Measurements from ENCODE around the gene ARHGAP4. TPM values are rescaled to one million over a fixed set of nuclear protein-coding genes. Genes with fewer than 3 reads are reported as not detected.

The ARHGAP4 gene
- total RNA-seq, 3 donors from 2014 or later: 96.7 to 128 (median 108) TPM

DNA sequence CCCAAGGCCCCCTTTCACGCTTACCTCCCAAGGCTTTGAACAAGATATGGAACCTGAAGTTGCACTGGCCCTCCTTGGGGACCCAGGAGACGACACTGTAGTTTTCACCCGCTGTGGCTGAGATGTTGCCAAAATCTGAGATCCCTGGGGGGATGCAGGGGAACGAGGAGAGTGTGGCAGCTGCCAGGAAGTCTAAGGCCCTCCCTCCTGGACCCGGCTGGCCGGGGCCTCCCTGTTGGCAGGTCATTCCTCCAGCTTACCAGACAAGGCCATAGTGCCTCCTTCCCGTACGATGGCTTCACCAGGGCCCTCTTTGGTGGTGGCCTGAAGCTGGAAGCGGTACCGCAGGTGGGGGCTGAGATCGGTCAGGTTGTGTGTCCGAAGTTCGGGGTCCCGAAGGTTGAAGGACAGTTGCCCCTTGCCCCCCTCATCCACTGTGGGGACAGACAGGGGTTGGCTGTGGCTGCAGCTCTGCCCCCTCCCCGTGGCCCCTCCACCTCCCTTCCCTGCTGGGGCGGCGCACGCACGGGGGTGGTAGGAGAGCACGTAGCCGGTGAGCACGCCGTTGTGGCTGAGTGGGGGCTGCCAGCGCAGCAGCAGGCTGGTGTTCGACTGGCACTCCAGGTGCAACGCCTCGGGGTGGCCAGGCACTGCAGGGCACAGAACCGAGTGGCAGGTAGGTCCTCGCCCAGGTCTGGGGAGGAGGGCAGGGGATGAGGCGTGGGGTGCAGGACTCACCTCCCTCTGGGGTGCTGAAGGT, 61.3 kb downstream of the ARHGAP4 start:
- Mint-ChIP-seq H3K36me3 (ENCODE audit: insufficient read depth) (no peaks in the 10 kb centered on the region), H3K27me3 (ENCODE audit: low read depth) (no peaks in the 10 kb centered on the region), H3K4me1 (ENCODE audit: low read depth) (no peaks in the 10 kb centered on the region), H3K9me3 (no peaks in the 10 kb centered on the region), H3K4me3 (no peak overlapping the region)
- ATAC-seq (no peak), DNase-seq (no peak)

DNA sequence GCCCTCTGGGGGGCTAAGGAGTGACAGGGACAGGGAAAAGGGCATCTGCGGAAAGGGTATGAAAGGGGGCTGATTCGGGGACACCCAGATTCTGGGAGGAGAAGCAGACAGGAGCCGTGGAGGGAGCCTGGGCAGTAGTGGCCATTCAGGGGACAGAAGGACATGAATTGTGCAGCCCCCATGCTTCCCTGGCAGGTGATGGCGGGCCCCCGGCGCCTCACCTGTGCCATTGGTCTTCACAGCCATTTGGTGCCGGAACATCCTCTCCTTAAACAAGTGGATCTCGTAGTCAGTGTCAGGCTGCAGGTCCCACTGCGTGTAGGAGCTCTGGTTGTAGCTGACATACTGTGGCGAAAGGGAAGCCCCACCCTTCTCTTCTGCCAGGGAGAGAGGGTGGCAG, 62.0 kb downstream of the ARHGAP4 start:
- no peaks in the 10 kb centered on the region for H3K9me3 Mint-ChIP-seq
- H3K4me3 Mint-ChIP-seq: no peak overlapping the region
- ATAC-seq (no peak), DNase-seq (no peak)
- no peaks in the 10 kb centered on the region for H3K27me3 Mint-ChIP-seq (ENCODE audit: low read depth)
- H3K36me3 Mint-ChIP-seq (ENCODE audit: insufficient read depth): no peaks in the 10 kb centered on the region
- no peaks in the 10 kb centered on the region for H3K4me1 Mint-ChIP-seq (ENCODE audit: low read depth)

DNA sequence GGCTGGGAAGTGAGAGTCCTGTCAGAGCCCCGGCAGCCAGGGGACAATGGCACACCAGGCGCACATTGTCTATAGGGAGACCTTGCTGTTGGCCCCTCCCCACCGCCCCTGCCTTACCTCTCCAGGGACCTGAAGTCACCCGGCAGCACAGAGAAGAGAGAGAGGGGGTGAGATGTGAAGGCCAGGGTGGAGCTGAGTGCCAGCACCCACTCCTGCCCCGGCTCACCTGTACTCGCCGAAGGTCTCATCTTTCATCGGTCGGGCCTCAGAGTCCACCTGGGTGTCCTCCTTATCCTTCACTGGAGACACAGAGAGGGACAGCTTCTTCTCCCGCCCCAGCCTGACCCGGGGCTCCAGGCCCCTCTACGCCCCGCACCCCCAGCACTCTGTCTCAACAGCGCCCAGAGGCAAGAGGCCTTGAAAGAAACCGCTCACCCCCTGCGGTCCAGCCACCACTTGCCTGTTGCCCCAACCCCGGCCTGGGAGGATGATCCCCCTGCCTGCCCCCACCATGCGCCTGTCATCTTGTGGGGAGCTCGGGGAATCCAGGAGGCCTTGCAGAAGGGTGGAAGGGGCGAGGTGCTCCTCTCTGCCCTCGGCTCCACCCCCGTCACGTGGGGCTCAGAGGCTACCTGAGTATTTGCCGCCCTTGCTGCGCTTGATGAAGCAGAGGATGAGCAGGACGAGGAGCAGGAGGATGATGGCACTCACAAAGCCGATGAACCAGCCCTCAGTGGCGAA, 62.6 kb downstream of the ARHGAP4 start:
- Mint-ChIP-seq H3K27me3 (ENCODE audit: low read depth) (no peaks in the 10 kb centered on the region), H3K4me3 (no peak overlapping the region), H3K36me3 (ENCODE audit: insufficient read depth) (no peaks in the 10 kb centered on the region), H3K4me1 (ENCODE audit: low read depth) (no peaks in the 10 kb centered on the region), H3K9me3 (no peaks in the 10 kb centered on the region)
- no peak for DNase-seq
- ATAC-seq: no peak

DNA sequence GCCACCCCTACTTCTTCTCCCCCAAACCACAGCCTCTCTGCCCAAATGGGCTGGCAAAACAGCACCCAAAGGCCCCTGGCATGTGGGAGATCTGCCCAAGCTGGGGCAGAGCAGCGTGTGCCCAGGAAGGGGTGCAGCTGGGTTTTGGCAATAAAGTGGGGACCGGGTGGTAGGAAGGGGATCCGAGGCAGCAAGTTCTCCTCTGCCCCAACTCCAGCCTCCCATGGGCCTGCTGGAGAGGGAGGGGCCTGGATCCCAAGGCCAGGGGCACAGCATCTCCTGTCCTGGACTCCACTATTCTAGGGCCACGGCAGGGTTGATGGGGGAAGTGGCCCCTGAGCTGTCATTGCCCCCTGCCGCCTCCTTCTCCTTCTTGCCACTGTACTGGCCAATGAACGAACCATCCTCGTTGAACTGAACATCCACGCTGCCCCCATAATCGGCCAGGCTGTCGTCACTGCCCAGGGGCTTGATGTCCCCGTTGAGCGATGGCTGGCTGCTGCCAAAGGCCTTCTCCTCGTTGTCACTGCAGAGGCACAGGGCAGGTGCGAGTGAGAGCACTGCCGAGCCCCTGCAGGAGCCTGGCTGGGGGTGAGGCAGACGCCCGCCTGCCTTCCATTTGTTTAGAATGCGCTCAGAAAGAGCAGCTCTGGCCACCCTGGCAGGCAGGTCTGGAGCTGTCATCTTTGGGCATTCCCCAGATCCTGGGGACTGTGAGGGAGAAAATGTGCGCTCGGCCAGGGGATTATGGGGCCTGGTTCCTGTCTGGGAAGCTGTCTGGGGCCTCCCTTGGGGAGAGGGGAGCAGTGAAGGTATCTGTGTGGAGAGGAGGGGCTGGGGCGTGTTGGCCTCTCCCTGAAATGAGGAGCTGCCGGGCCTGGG, 63.5 kb downstream of the ARHGAP4 start:
- no peaks in the 10 kb centered on the region for H3K4me1 Mint-ChIP-seq (ENCODE audit: low read depth)
- no peaks in the 10 kb centered on the region for H3K27me3 Mint-ChIP-seq (ENCODE audit: low read depth)
- DNase-seq: no peak
- no peaks in the 10 kb centered on the region for H3K36me3 Mint-ChIP-seq (ENCODE audit: insufficient read depth)
- H3K4me3 Mint-ChIP-seq: no peak overlapping the region
- H3K9me3 Mint-ChIP-seq: no peaks in the 10 kb centered on the region
- ATAC-seq: no peak

DNA sequence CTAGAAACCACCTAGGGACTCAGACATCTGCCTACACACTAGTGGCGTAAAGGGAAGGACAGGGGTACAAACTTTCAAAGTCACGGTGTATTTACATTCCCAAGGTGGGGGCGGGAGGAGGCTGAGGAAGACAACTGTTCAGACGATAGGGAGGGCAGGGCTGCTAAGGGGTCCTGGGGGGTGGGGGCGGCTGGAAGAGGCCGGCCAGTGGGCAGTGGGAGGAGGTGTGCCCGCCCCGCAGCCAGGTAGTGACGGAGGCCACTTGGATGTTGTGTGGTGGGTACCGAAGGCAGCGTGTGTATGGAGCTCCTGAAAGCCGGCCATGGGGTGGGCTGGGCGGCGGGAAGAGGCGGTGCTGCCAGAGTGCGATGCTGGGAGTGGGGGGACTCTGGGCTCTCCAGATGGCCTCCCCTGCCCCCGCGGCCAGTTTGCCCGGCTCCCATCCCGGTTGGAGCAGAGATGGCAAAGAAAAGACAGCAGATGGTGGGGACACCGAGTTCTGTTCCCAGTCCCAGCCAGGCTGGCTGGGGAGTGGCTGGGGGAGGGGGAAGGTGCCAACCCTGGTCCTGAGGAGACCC, 64.2 kb downstream of the ARHGAP4 start:
- H3K36me3 Mint-ChIP-seq (ENCODE audit: insufficient read depth): no peaks in the 10 kb centered on the region
- no peak for ATAC-seq
- no peaks in the 10 kb centered on the region for H3K27me3 Mint-ChIP-seq (ENCODE audit: low read depth)
- DNase-seq: no peak
- H3K9me3 Mint-ChIP-seq: no peaks in the 10 kb centered on the region
- no peak overlapping the region for H3K4me3 Mint-ChIP-seq
- peaks cover 5% of the 10 kb centered on the region for H3K4me1 Mint-ChIP-seq (ENCODE audit: low read depth)

DNA sequence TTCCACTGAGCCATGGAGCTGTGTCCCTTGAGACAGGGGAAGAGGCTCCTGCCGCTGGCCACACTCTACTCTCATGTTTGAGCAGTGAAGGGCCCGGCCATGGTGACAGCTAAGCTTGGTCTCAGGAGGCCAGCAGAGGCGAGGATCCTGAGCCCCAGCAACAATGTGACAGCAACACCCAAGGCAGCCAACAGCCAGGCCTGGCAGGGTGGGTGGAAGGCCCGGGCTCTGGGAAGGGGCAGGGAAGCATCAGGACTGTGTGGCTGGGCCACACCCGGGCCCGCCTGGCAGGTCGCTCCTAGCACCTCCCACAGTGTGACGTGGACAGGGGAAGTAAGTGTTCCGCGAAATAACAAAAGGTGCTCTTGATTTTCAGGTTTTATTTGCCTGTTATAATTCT, 64.9 kb downstream of the ARHGAP4 start:
- DNase-seq (no peak), ATAC-seq (no peak)
- Mint-ChIP-seq H3K9me3 (no peaks in the 10 kb centered on the region), H3K4me1 (ENCODE audit: low read depth) (peaks cover 6% of the 10 kb centered on the region), H3K36me3 (ENCODE audit: insufficient read depth) (no peaks in the 10 kb centered on the region), H3K27me3 (ENCODE audit: low read depth) (no peaks in the 10 kb centered on the region), H3K4me3 (no peak overlapping the region)

Other genes with a start within 250 kb of the ARHGAP4 start
- gene SLC6A8, start 238.3 kb downstream of the ARHGAP4 start, total RNA-seq: 1 to 10 TPM; 1.1 to 1.9 (median 1.6) TPM
- 100 to 1,000 TPM; 134 to 176 (median 151) TPM for gene BCAP31, start 201.9 kb downstream of the ARHGAP4 start, total RNA-seq
- 1 to 10 TPM; 2.6 to 3.4 (median 3.1) TPM for gene ABCD1, start 201.4 kb downstream of the ARHGAP4 start, total RNA-seq
- gene PLXNB3, start 162.0 kb downstream of the ARHGAP4 start, total RNA-seq: under 1 TPM; 0.40 to 0.66 (median 0.46) TPM
- gene SRPK3, start 145.2 kb downstream of the ARHGAP4 start, total RNA-seq: not detected
- gene IDH3G, start 131.9 kb downstream of the ARHGAP4 start, total RNA-seq: 10 to 100 TPM; 60.8 to 64.2 (median 62.7) TPM
- gene SSR4, start 131.6 kb downstream of the ARHGAP4 start, total RNA-seq: 100 to 1,000 TPM; 295 to 341 (median 296) TPM
- gene PDZD4, start 95.7 kb downstream of the ARHGAP4 start, total RNA-seq: 1 to 10 TPM in 2 of 3 donors, under 1 TPM in 1; 0.81 to 1.4 (median 1.4) TPM
- gene L1CAM, start 40.1 kb downstream of the ARHGAP4 start, total RNA-seq: under 1 TPM; 0.14 to 0.46 (median 0.34) TPM
- not detected for gene AVPR2, start 21.6 kb downstream of the ARHGAP4 start, total RNA-seq
- gene NAA10, start 8.8 kb upstream of the ARHGAP4 start, total RNA-seq: 100 to 1,000 TPM; 190 to 224 (median 221) TPM
- gene RENBP, start 18.4 kb upstream of the ARHGAP4 start, total RNA-seq: 10 to 100 TPM in 1 of 3 donors, 1 to 10 TPM in 2; 6.9 to 10.4 (median 8.6) TPM
- gene HCFC1, start 45.6 kb upstream of the ARHGAP4 start, total RNA-seq: 100 to 1,000 TPM; 140 to 162 (median 150) TPM
- 1 to 10 TPM; 2.0 to 2.7 (median 2.3) TPM for gene TMEM187, start 46.5 kb upstream of the ARHGAP4 start, total RNA-seq
- 100 to 1,000 TPM; 258 to 273 (median 272) TPM for gene IRAK1, start 93.6 kb upstream of the ARHGAP4 start, total RNA-seq
- 10 to 100 TPM; 42.6 to 46.7 (median 45.7) TPM for gene MECP2, start 171.5 kb upstream of the ARHGAP4 start, total RNA-seq
- gene OPN1LW, start 218.0 kb upstream of the ARHGAP4 start, total RNA-seq: not detected